Stimulated activated naive CD8-positive, alpha-beta T cell treated with anti-CD3 and anti-CD28 coated beads, Interleukin-15, Interleukin-2, amounts not matched to agents 100 ng/mL and 50 ng/mL, for 24 hours (primary cell): Measurements from ENCODE around the gene RBM45.
A peak's percentile ranks its signal among the peaks of the same experiment; 100 is the strongest.
"Not testable (repeated sequence)": the region's sequence is repeated elsewhere in the genome, so short reads cannot be mapped to it uniquely, and the experiment has no call there.

ENCODE experiments used
- H3K27ac Mint-ChIP-seq: one replicate; pipeline ENCODE4 v1.8.0; 2021; ENCODE audit warnings: mild to moderate bottlenecking, mixed read lengths
- H3K27me3 Mint-ChIP-seq: one replicate; pipeline ENCODE4 v1.8.0; 2021; ENCODE audit warnings: mixed read lengths
- H3K36me3 Mint-ChIP-seq: one replicate; pipeline ENCODE4 v1.8.0; 2021; ENCODE audit warnings: low read depth, mixed read lengths
- H3K4me1 Mint-ChIP-seq: one replicate; pipeline ENCODE4 v1.8.0; 2021; ENCODE audit warnings: low read depth, mixed read lengths
- H3K4me3 Mint-ChIP-seq: one replicate; pipeline ENCODE4 v1.8.0; 2021; ENCODE audit warnings: mild to moderate bottlenecking, mixed read lengths
- H3K9me3 Mint-ChIP-seq: one replicate; pipeline ENCODE4 v1.8.0; 2021; ENCODE audit warnings: mixed read lengths

The RBM45 gene, protein sequence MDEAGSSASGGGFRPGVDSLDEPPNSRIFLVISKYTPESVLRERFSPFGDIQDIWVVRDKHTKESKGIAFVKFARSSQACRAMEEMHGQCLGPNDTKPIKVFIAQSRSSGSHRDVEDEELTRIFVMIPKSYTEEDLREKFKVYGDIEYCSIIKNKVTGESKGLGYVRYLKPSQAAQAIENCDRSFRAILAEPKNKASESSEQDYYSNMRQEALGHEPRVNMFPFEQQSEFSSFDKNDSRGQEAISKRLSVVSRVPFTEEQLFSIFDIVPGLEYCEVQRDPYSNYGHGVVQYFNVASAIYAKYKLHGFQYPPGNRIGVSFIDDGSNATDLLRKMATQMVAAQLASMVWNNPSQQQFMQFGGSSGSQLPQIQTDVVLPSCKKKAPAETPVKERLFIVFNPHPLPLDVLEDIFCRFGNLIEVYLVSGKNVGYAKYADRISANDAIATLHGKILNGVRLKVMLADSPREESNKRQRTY

GRCh38 chr2:178112202-178113152, at the start of gene RBM45:
TSS of gene RBM45 (plus strand) at chr2:178112437. CDS start at chr2:178112547, 110 bp downstream.
- H3K9me3 Mint-ChIP-seq, result no peaks in the 10 kb centered on the region
- H3K4me3 Mint-ChIP-seq, result peak within 1 kb of the TSS; percentile 95
- H3K27me3 Mint-ChIP-seq, result no peaks in the 10 kb centered on the region
- H3K4me1 Mint-ChIP-seq, result peaks cover 35% of the 10 kb centered on the region
- peaks cover 6% of the 10 kb centered on the region for H3K36me3 Mint-ChIP-seq
- peak within 1 kb of the TSS; percentile 91 for H3K27ac Mint-ChIP-seq

DNA sequence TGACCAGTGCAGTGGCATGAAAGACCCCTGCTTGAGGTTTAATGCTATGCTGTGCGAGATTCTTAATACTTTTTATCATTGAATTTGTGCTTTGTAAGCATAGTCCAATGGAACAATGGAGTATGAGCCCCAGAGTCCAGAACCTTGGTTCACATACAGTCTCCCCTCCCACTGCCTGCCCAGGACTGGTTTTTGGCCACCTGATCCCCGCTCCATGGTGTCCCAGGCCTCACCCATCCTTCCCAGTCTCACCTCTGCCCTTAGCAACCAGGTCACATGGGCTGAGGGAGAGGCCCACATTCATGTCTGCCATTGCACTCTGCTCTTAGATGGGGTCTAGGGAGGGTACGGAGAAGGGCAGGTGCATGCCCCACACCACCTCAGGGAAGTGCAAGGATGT, 45.9 kb upstream of the RBM45 start:
- no peaks in the 10 kb centered on the region for H3K4me1 Mint-ChIP-seq
- no peak overlapping the region for H3K27ac Mint-ChIP-seq
- H3K9me3 Mint-ChIP-seq, result no peaks in the 10 kb centered on the region
- H3K27me3 Mint-ChIP-seq, result peaks cover 26% of the 10 kb centered on the region
- H3K36me3 Mint-ChIP-seq, result no peaks in the 10 kb centered on the region
- H3K4me3 Mint-ChIP-seq, result no peak overlapping the region

GRCh38 chr2:178066890-178067669, 45.2 kb upstream of the RBM45 start:
- Mint-ChIP-seq H3K4me3 (no peak overlapping the region), H3K27ac (no peak overlapping the region), H3K9me3 (no peaks in the 10 kb centered on the region), H3K36me3 (no peaks in the 10 kb centered on the region), H3K27me3 (peaks cover 33% of the 10 kb centered on the region), H3K4me1 (peaks cover under 1% of the 10 kb centered on the region)

- Mint-ChIP-seq H3K9me3 (no peaks in the 10 kb centered on the region), H3K4me1 (peaks cover 12% of the 10 kb centered on the region), H3K27me3 (peaks cover 45% of the 10 kb centered on the region), H3K4me3 (no peak overlapping the region), H3K27ac (no peak overlapping the region), H3K36me3 (no peaks in the 10 kb centered on the region)
Observed at GRCh38 chr2:178068823-178069454, 43.3 kb upstream of the RBM45 start.

DNA sequence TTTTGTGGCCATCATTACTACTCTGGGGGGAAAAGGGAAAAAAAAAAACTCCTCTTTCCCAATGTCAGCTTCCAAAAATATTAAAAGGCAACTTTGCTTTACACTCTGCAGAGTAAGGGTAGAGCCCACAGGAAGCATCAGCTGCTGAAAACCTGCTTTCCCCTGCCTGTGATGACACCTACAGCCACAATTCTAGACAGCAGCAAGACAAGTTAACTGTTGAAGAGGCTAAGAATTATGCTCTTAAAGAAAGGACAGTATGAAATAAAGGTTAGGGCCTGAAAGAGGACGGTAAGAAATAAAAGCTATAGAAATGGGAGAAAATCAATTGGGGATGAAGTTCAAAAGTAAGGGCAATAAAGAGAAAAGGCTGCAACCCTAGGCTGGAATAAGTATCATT, 42.7 kb upstream of the RBM45 start:
- peaks cover 12% of the 10 kb centered on the region for H3K4me1 Mint-ChIP-seq
- no peak overlapping the region for H3K4me3 Mint-ChIP-seq
- peaks cover 51% of the 10 kb centered on the region for H3K27me3 Mint-ChIP-seq
- no peaks in the 10 kb centered on the region for H3K36me3 Mint-ChIP-seq
- H3K27ac Mint-ChIP-seq, result no peak overlapping the region
- no peaks in the 10 kb centered on the region for H3K9me3 Mint-ChIP-seq

GRCh38 chr2:178070824-178071223, 41.4 kb upstream of the RBM45 start:
- H3K4me3 Mint-ChIP-seq, result no peak overlapping the region
- peaks cover 57% of the 10 kb centered on the region for H3K27me3 Mint-ChIP-seq
- H3K27ac Mint-ChIP-seq, result no peak overlapping the region
- no peaks in the 10 kb centered on the region for H3K36me3 Mint-ChIP-seq
- H3K9me3 Mint-ChIP-seq, result no peaks in the 10 kb centered on the region
- peaks cover 12% of the 10 kb centered on the region for H3K4me1 Mint-ChIP-seq

DNA sequence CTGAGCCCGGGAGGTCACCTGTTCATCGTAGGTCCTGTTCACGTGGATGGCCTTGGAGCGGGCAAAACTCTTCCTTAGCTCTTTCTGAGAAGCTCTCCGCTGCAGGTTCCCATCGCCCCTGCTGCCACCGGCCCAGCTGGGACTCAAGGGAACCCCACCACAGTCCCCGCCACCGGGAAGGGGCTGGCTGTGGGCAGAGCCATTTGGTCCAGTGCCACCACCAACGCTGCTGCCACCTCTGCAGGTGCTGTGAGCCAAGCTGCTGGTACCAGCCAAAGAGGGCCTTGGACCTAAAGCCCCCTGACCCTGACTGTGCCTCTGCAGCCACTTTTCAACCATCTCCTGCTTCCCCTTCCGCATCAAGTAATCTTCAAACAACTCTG, 40.2 kb upstream of the RBM45 start:
- H3K4me1 Mint-ChIP-seq, result peaks cover 12% of the 10 kb centered on the region
- no peak overlapping the region for H3K27ac Mint-ChIP-seq
- peaks cover 57% of the 10 kb centered on the region for H3K27me3 Mint-ChIP-seq
- no peaks in the 10 kb centered on the region for H3K36me3 Mint-ChIP-seq
- H3K9me3 Mint-ChIP-seq, result no peaks in the 10 kb centered on the region
- peak overlapping the region; percentile 50 for H3K4me3 Mint-ChIP-seq

- Mint-ChIP-seq H3K27ac (no peak within 1 kb of the TSS), H3K36me3 (no peaks in the 10 kb centered on the region), H3K4me3 (peak within 1 kb of the TSS; percentile 50), H3K9me3 (no peaks in the 10 kb centered on the region), H3K27me3 (peaks cover 57% of the 10 kb centered on the region), H3K4me1 (peaks cover 12% of the 10 kb centered on the region)
Observed at GRCh38 chr2:178072383-178073301, 39.6 kb upstream of the RBM45 start, which contains the start of gene PDE11A. TSS of gene PDE11A (minus strand) at chr2:178072777. CDS start at chr2:178072437, 340 bp downstream.

- peaks cover 12% of the 10 kb centered on the region for H3K4me1 Mint-ChIP-seq
- H3K27ac Mint-ChIP-seq, result no peak overlapping the region
- H3K4me3 Mint-ChIP-seq, result no peak overlapping the region
- H3K36me3 Mint-ChIP-seq, result no peaks in the 10 kb centered on the region
- H3K9me3 Mint-ChIP-seq, result peaks cover 3% of the 10 kb centered on the region
- peaks cover 50% of the 10 kb centered on the region for H3K27me3 Mint-ChIP-seq
Observed at GRCh38 chr2:178074123-178075005, 37.9 kb upstream of the RBM45 start.

DNA sequence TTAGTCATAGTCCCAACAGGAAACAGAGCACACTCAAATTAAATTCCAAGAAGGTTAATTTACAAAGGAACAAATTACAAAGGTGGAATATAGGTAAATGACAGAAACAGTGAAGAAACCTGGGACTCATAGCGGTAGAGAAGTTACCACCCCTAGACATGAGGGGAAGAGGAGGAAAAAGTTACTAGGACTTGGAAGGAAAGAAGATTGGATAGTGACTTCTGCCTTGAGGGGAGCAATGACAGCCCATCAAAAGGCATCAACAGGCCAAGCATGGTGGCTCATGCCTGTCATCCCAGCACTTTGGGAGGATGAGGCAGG, 37.3 kb upstream of the RBM45 start:
- Mint-ChIP-seq H3K4me1 (peaks cover 12% of the 10 kb centered on the region), H3K27ac (no peak overlapping the region), H3K9me3 (peaks cover 3% of the 10 kb centered on the region), H3K36me3 (no peaks in the 10 kb centered on the region), H3K27me3 (peaks cover 51% of the 10 kb centered on the region), H3K4me3 (no peak overlapping the region)

- Mint-ChIP-seq H3K27me3 (peaks cover 49% of the 10 kb centered on the region), H3K4me3 (no peak overlapping the region), H3K27ac (no peak overlapping the region), H3K9me3 (peaks cover 3% of the 10 kb centered on the region), H3K4me1 (peaks cover 12% of the 10 kb centered on the region), H3K36me3 (no peaks in the 10 kb centered on the region)
Observed at GRCh38 chr2:178076130-178076529, 36.1 kb upstream of the RBM45 start.

- not testable (repeated sequence) for H3K4me3 Mint-ChIP-seq, H3K27ac Mint-ChIP-seq, H3K36me3 Mint-ChIP-seq, H3K9me3 Mint-ChIP-seq, H3K4me1 Mint-ChIP-seq
- peaks cover 27% of the 10 kb centered on the region for H3K27me3 Mint-ChIP-seq
Observed at GRCh38 chr2:178079279-178079678, 33.0 kb upstream of the RBM45 start.
